Measurements from ENCODE around the gene TRPM6.

Gene TRPM6

DNA sequence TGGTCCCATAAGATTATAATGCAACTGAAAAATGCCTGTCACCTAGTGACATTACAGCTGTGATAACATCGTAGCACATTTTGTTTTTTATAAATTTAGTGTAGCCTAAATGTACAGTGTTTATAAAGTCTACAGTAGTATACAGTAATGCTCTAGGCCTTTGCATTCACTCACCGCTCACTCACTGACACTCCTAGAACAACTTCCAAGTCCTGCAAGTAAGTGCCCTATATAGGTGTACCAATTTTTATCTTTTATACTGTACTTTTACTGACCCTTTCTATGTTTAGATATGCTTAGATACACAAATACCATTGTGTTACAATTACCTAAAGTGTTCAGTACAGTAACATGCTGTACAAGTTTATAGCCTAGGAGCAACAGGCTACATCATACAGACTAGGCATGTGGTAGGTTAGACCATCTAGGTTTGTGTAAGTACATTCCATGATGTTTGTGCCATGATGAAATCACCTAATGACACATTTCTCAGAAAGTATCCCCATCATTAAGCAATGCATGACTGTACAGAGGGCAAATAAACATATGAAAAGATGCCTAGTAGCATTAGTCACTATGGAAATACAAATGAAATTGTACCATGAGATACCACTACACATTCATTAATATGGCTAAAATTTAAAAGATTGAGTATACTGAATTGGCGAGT, 127.6 kb downstream of the TRPM6 start:
- TF ChIP-seq EGR1 (IDR thresholded peaks at IDR 0.05) (no peak), RAD21 (IDR thresholded peaks at IDR 0.05; ENCODE audit: low read depth) (no peak), REST (IDR thresholded peaks at IDR 0.05; ENCODE audit: low read depth) (no peak), USF1 (IDR thresholded peaks at IDR 0.05) (no peak), CREB1 (IDR thresholded peaks at IDR 0.05; ENCODE audit: low read depth) (no peak)

DNA sequence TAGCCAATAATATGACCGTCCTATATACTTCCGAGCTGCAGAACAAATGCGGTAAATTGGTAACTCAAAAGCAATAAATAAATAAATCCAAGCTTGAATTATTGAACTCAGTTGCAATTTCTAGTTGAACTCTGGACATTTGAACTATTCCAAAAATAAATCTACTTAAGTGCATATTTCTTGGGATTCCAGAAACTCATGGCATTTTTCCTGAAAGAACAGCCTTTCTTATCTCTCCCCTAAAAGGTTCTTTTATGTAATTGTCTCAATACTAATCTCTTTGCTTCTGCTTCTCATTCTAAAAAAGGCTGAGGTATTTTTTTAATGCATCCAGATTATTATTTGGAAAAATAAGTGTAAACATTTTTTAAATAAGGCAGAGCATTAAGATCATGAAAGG, 131.7 kb downstream of the TRPM6 start:
- no peak for TF ChIP-seq USF1 (IDR thresholded peaks at IDR 0.05)
- TF ChIP-seq NFIC (IDR thresholded peaks at IDR 0.05), result no peak
- no peak for TF ChIP-seq EGR1 (IDR thresholded peaks at IDR 0.05)
- TF ChIP-seq ZBTB7A (IDR thresholded peaks at IDR 0.05; ENCODE audit: low read depth), result no peak
- no peak for TF ChIP-seq CEBPB (IDR thresholded peaks at IDR 0.05)
- TF ChIP-seq RAD21 (IDR thresholded peaks at IDR 0.05; ENCODE audit: low read depth), result no peak
- TF ChIP-seq YY1 (IDR thresholded peaks at IDR 0.05; ENCODE audit: low read depth), result no peak
- TF ChIP-seq, protein P1, sequence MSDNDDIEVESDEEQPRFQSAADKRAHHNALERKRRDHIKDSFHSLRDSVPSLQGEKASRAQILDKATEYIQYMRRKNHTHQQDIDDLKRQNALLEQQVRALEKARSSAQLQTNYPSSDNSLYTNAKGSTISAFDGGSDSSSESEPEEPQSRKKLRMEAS (IDR thresholded peaks at IDR 0.05), result no peak
- no peak for TF ChIP-seq TAF1 (IDR thresholded peaks at IDR 0.05; ENCODE audit: low read depth)
- TF ChIP-seq EP300 (IDR thresholded peaks at IDR 0.05; ENCODE audit: borderline replicate concordance), result no peak
- no peak for TF ChIP-seq TEAD4 (IDR thresholded peaks at IDR 0.05)
- TF ChIP-seq CREB1 (IDR thresholded peaks at IDR 0.05; ENCODE audit: low read depth), result no peak
- no peak for TF ChIP-seq TCF12 (IDR thresholded peaks at IDR 0.05; ENCODE audit: low read depth)

- TF ChIP-seq, protein P1 (IDR thresholded peaks at IDR 0.05), result no peak
- TF ChIP-seq TAF1 (IDR thresholded peaks at IDR 0.05; ENCODE audit: low read depth) (no peak), CREB1 (IDR thresholded peaks at IDR 0.05; ENCODE audit: low read depth) (no peak), FOXM1 (IDR thresholded peaks at IDR 0.05; ENCODE audit: borderline replicate concordance, low read depth) (no peak), CEBPB (IDR thresholded peaks at IDR 0.05) (no peak), EGR1 (IDR thresholded peaks at IDR 0.05) (no peak), RAD21 (IDR thresholded peaks at IDR 0.05; ENCODE audit: low read depth) (no peak), ZBTB7A (IDR thresholded peaks at IDR 0.05; ENCODE audit: low read depth) (no peak), TEAD4 (IDR thresholded peaks at IDR 0.05) (no peak), USF1 (IDR thresholded peaks at IDR 0.05) (no peak), TCF12 (IDR thresholded peaks at IDR 0.05; ENCODE audit: low read depth) (no peak), REST (IDR thresholded peaks at IDR 0.05; ENCODE audit: low read depth) (no peak), NFIC (IDR thresholded peaks at IDR 0.05) (no peak), EP300 (IDR thresholded peaks at IDR 0.05; ENCODE audit: borderline replicate concordance) (no peak), YY1 (IDR thresholded peaks at IDR 0.05; ENCODE audit: low read depth) (no peak)
Observed at GRCh38 chr9:74755355-74755754, 132.4 kb downstream of the TRPM6 start.

DNA sequence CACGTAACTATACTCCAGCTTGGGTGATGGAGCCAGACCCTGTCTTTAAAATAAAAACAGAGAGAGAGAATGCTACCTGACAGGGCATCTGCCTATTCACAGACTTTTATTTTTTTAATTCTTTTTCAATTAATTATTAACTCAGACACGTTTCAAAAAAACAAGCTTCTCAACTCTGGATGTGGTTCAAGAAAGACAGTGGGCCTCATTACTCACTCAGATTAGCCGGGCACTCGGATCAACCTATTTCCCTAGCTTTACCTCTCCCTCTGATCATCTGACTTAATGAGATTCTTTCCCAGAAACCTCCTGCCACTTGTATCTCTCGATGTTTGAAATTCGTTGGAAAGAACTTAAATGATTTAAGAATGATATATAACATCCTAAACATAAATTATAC, 134.1 kb downstream of the TRPM6 start:
- TF ChIP-seq EGR1 (IDR thresholded peaks at IDR 0.05), result no peak
- no peak for TF ChIP-seq EP300 (IDR thresholded peaks at IDR 0.05; ENCODE audit: borderline replicate concordance)
- no peak for TF ChIP-seq CEBPB (IDR thresholded peaks at IDR 0.05)
- no peak for TF ChIP-seq NFIC (IDR thresholded peaks at IDR 0.05)
- no peak for TF ChIP-seq YY1 (IDR thresholded peaks at IDR 0.05; ENCODE audit: low read depth)
- no peak for TF ChIP-seq TAF1 (IDR thresholded peaks at IDR 0.05; ENCODE audit: low read depth)
- TF ChIP-seq, protein P1 (IDR thresholded peaks at IDR 0.05), result no peak
- TF ChIP-seq FOXM1 (IDR thresholded peaks at IDR 0.05; ENCODE audit: borderline replicate concordance, low read depth), result no peak
- TF ChIP-seq TEAD4 (IDR thresholded peaks at IDR 0.05), result no peak
- TF ChIP-seq ZBTB7A (IDR thresholded peaks at IDR 0.05; ENCODE audit: low read depth), result no peak
- no peak for TF ChIP-seq USF1 (IDR thresholded peaks at IDR 0.05)
- no peak for TF ChIP-seq CREB1 (IDR thresholded peaks at IDR 0.05; ENCODE audit: low read depth)
- no peak for TF ChIP-seq REST (IDR thresholded peaks at IDR 0.05; ENCODE audit: low read depth)
- no peak for TF ChIP-seq TCF12 (IDR thresholded peaks at IDR 0.05; ENCODE audit: low read depth)

All from Ishikawa (cell line).